Panc1 (cell line): ENCODE data around the gene RAPGEFL1. TPM values are rescaled to one million over a fixed set of nuclear protein-coding genes. Genes with fewer than 3 reads are reported as not detected.
"Not testable (repeated sequence)": the region's sequence is repeated elsewhere in the genome, so short reads cannot be mapped to it uniquely, and the experiment has no call there.

ENCODE experiments used
- ATAC-seq: fragments of 200-7000 bp; cut with Tn5 transposase; 2 replicates; pipeline ENCODE4 v1.9.1; 2020; ENCODE audit warnings: mild to moderate bottlenecking, moderate library complexity
- BruUV-seq: library from RNA; stranded (reverse); fragments of 400-500 nt; replicated peaks from 2 replicates; lab custom pipeline; 2021; lab: Mats Ljungman, UMichigan
- CTCF ChIA-PET: fragments of 300-600 bp; sonication (Branson Sonifier 250); formaldehyde crosslinking; loops from one replicate; lab custom pipeline; 2022; ENCODE audit warnings: antibody characterized with exemption; lab: Charles Lee
- POLR2A ChIA-PET: fragments of 300-600 bp; sonication (Branson Sonifier 250); formaldehyde crosslinking; loops from one replicate; lab custom pipeline; 2022; ENCODE audit warnings: antibody characterized with exemption; lab: Charles Lee
- DNase-seq: peaks from one replicate; pipeline ENCODE4 v3.0.0-alpha.2; 2010; ENCODE audit warnings: low read depth, low spot score
- H3K27ac ChIP-seq: 2 replicates; pipeline ENCODE4 v1.5.1; 2011; ENCODE audit warnings: mild to moderate bottlenecking, low read length, inconsistent platforms
- H3K27me3 ChIP-seq: fragments of 200-500 bp; sonication (Bioruptor generic); 2 replicates; pipeline ENCODE4 v1.6.0; 2014; ENCODE audit warnings: low read length, inconsistent platforms; ENCODE audit not compliant: control insufficient read depth, insufficient read depth
- H3K36me3 ChIP-seq: fragments of 200-500 bp; sonication (Bioruptor generic); 2 replicates; pipeline ENCODE4 v1.5.1; 2014; ENCODE audit warnings: inconsistent platforms, mild to moderate bottlenecking, low read length, moderate library complexity; ENCODE audit not compliant: control insufficient read depth, insufficient read depth
- H3K4me1 ChIP-seq: 2 replicates; pipeline ENCODE4 v1.5.1; 2011; ENCODE audit warnings: inconsistent platforms, mild to moderate bottlenecking, low read length, moderate library complexity; ENCODE audit not compliant: control insufficient read depth, insufficient read depth
- H3K4me3 ChIP-seq, 2 experiments: 2 replicates each; pipeline ENCODE4 v1.5.1; 2011 to 2012; ENCODE audit warnings: low read depth in 2 of 2, low read length in 2 of 2, mild to moderate bottlenecking in 2 of 2, inconsistent platforms in 1 of 2, moderate library complexity in 1 of 2
- H3K9me3 ChIP-seq: fragments of 200-500 bp; sonication (Bioruptor generic); 2 replicates; pipeline ENCODE4 v1.5.1; 2014; ENCODE audit warnings: low read depth, mild to moderate bottlenecking, inconsistent platforms, low read length, moderate library complexity; ENCODE audit not compliant: control insufficient read depth, insufficient read depth
- POLR2AphosphoS5 ChIP-seq: IDR thresholded peaks from 2 replicates; pipeline ENCODE4 v1.6.1; 2012; ENCODE audit warnings: mild to moderate bottlenecking, low read depth, low read length, moderate library complexity
- SIN3A ChIP-seq: IDR thresholded peaks from 2 replicates; pipeline ENCODE4 v1.6.1; 2012; ENCODE audit warnings: low read depth, mild to moderate bottlenecking, low read length, moderate library complexity, borderline replicate concordance; ENCODE audit not compliant: insufficient read depth
- TCF7L2 ChIP-seq: IDR thresholded peaks from 2 replicates; pipeline ENCODE4 v1.6.1; 2011; ENCODE audit warnings: mild to moderate bottlenecking, low read depth, low read length, inconsistent platforms
- in situ Hi-C: cut with HindIII; loops from 2 replicates; pipeline ENCODE4 v1.10.0; 2016; ENCODE audit warnings: low sequenced_read_pairs, low pct_unique_long_range_greater_than_20kb
- intact Hi-C: fragments of 100-400 bp; cut with micrococcal nuclease; formaldehyde crosslinking; loops from one replicate; pipeline ENCODE4 v1.10.0; 2022; ENCODE audit not compliant: unreplicated experiment
- total RNA-seq: library from RNA; stranded (reverse); gene quantifications from one replicate; pipeline ENCODE4 v1.2.1, GENCODE V29; 2021; ENCODE audit not compliant: unreplicated experiment
- TF ChIP-seq, protein P1 (sequence below): fragments of 450-650 bp; IDR thresholded peaks from 2 replicates; pipeline ENCODE4 v1.5.1; 2017; ENCODE audit warnings: mild to moderate bottlenecking
- TF ChIP-seq, protein P2 (sequence below), 2 experiments: IDR thresholded peaks; 2 replicates each; pipeline ENCODE4 v1.6.1; 2011 to 2012; ENCODE audit warnings: low read depth in 2 of 2, control low read depth in 1 of 2, low read length in 1 of 2, mild to moderate bottlenecking in 1 of 2, moderate library complexity in 1 of 2; ENCODE audit not compliant: insufficient read depth in 1 of 2

RAPGEFL1 gene
- total RNA-seq, 1 experiment from 2014 or later: 6.5 TPM

- DNase-seq (no peak), ATAC-seq (no peak)
- no peaks in the 10 kb centered on the region for H3K27me3 ChIP-seq
- POLR2A ChIA-PET: interaction anchor here (0.5 kb wide), 1 partner anchor 41 kb away, joined by 6 read pairs; no protein-coding TSS in a partner anchor
- CTCF ChIA-PET: interaction anchor here (0.6 kb wide), 2 partner anchors 10 to 93 kb away, joined by 3 to 5 read pairs; no protein-coding TSS in a partner anchor
- no TSS peak for BruUV-seq
- H3K36me3 ChIP-seq: no peaks in the 10 kb centered on the region
- H3K4me1 ChIP-seq: no peaks in the 10 kb centered on the region
- intact Hi-C loops (no loop called here), in situ Hi-C loops (no loop called here)
- H3K4me3 ChIP-seq: no peak overlapping the region
- no peaks in the 10 kb centered on the region for H3K9me3 ChIP-seq
- no peak overlapping the region for H3K27ac ChIP-seq
- TF ChIP-seq, protein P1, sequence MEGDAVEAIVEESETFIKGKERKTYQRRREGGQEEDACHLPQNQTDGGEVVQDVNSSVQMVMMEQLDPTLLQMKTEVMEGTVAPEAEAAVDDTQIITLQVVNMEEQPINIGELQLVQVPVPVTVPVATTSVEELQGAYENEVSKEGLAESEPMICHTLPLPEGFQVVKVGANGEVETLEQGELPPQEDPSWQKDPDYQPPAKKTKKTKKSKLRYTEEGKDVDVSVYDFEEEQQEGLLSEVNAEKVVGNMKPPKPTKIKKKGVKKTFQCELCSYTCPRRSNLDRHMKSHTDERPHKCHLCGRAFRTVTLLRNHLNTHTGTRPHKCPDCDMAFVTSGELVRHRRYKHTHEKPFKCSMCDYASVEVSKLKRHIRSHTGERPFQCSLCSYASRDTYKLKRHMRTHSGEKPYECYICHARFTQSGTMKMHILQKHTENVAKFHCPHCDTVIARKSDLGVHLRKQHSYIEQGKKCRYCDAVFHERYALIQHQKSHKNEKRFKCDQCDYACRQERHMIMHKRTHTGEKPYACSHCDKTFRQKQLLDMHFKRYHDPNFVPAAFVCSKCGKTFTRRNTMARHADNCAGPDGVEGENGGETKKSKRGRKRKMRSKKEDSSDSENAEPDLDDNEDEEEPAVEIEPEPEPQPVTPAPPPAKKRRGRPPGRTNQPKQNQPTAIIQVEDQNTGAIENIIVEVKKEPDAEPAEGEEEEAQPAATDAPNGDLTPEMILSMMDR: no peak
- TF ChIP-seq POLR2AphosphoS5 (no peak), SIN3A (no peak), TCF7L2 (no peak)
- TF ChIP-seq, protein P2, sequence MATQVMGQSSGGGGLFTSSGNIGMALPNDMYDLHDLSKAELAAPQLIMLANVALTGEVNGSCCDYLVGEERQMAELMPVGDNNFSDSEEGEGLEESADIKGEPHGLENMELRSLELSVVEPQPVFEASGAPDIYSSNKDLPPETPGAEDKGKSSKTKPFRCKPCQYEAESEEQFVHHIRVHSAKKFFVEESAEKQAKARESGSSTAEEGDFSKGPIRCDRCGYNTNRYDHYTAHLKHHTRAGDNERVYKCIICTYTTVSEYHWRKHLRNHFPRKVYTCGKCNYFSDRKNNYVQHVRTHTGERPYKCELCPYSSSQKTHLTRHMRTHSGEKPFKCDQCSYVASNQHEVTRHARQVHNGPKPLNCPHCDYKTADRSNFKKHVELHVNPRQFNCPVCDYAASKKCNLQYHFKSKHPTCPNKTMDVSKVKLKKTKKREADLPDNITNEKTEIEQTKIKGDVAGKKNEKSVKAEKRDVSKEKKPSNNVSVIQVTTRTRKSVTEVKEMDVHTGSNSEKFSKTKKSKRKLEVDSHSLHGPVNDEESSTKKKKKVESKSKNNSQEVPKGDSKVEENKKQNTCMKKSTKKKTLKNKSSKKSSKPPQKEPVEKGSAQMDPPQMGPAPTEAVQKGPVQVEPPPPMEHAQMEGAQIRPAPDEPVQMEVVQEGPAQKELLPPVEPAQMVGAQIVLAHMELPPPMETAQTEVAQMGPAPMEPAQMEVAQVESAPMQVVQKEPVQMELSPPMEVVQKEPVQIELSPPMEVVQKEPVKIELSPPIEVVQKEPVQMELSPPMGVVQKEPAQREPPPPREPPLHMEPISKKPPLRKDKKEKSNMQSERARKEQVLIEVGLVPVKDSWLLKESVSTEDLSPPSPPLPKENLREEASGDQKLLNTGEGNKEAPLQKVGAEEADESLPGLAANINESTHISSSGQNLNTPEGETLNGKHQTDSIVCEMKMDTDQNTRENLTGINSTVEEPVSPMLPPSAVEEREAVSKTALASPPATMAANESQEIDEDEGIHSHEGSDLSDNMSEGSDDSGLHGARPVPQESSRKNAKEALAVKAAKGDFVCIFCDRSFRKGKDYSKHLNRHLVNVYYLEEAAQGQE (IDR thresholded peaks at IDR 0.05; ENCODE audit: insufficient read depth in 1 of 2, low read depth in 2 of 2, low read length in 1 of 2): no peak
Observed at GRCh38 chr17:40209404-40210093, 32.3 kb downstream of the RAPGEFL1 start.

DNA sequence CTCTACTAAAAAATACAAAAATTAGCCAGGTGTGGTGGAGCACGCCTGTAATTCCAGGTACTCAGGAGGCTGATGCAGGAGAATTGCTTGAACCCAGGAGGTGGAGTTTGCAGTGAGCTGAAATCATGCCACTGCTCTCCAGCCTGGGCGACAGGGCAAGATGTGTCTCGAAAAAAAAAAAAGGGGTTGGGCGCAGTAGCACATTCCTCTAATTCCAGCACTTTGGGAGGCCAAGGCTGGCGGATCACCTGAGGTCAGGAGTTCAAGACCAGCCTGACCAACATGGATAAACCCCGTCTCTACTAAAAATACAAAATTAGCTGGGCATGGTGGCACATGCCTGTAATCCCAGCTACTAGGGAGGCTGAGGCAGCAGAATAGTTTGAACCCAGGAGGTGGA is 36.6 kb downstream of the RAPGEFL1 start:
- H3K27ac ChIP-seq, H3K4me1 ChIP-seq, intact Hi-C loops, DNase-seq, H3K36me3 ChIP-seq, POLR2A ChIA-PET, ATAC-seq, H3K9me3 ChIP-seq, BruUV-seq, H3K4me3 ChIP-seq, H3K27me3 ChIP-seq, in situ Hi-C loops, CTCF ChIA-PET: not testable (repeated sequence)
